G401 (cell line): ENCODE measurements around the gene HARS1. TPM values are rescaled to one million over a fixed set of nuclear protein-coding genes. Genes with fewer than 3 reads are reported as not detected.
"Not testable (repeated sequence)": the region's sequence is repeated elsewhere in the genome, so short reads cannot be mapped to it uniquely, and the experiment has no call there.

Experiments
- DNase-seq: peaks from one replicate; pipeline ENCODE4 v3.0.0-alpha.2; 2015; ENCODE audit warnings: low spot score
- in situ Hi-C: cut with HindIII; loops from 2 replicates; pipeline ENCODE4 v1.10.0; 2016; ENCODE audit warnings: low sequenced_read_pairs, mixed read lengths
- total RNA-seq: library from RNA; depleted of rRNA; stranded (reverse); fragments of >200 nt; shearing (Covaris generic); gene quantifications from 2 replicates; pipeline ENCODE4 v1.2.3, GENCODE V29; 2014; rRNA removed

The HARS1 gene
- total RNA-seq, 1 experiment from 2014 or later = 76.3 TPM

DNA sequence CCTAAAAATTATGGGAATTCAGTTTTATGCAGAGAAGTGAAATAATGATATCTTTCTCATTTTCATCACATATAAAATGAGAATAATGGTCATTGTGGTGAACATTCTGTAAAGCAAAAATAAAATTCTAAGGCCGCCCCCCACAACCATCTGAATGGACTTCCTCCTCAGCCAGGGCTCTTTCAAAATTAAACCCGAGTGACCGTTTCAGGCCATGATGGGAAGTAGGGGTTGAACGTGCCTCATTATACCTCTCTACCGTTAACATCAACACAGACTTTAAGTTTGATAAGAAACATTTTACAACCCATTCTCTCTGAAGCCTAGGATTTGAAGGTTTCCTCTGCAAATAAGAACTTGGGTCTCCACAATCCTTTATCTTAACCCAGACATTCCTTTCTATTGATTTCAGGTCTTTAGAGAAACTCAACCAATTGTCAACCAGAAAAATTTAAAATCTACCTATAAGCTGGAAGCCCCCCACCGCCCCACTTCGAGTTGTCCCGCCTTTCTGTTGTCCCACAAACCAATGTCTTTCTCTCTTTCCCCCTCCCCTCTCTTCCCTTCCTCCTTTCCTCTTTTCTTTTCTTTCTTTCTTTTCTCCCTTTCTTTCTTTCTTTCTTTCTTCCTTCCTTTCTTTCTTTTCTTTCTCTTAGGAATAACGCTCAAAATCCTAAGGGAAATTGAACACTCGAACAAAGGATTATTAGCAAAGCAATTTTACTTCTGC, 53.6 kb downstream of the HARS1 start:
- in situ Hi-C loops = no loop called here
- no peak for DNase-seq

DNA sequence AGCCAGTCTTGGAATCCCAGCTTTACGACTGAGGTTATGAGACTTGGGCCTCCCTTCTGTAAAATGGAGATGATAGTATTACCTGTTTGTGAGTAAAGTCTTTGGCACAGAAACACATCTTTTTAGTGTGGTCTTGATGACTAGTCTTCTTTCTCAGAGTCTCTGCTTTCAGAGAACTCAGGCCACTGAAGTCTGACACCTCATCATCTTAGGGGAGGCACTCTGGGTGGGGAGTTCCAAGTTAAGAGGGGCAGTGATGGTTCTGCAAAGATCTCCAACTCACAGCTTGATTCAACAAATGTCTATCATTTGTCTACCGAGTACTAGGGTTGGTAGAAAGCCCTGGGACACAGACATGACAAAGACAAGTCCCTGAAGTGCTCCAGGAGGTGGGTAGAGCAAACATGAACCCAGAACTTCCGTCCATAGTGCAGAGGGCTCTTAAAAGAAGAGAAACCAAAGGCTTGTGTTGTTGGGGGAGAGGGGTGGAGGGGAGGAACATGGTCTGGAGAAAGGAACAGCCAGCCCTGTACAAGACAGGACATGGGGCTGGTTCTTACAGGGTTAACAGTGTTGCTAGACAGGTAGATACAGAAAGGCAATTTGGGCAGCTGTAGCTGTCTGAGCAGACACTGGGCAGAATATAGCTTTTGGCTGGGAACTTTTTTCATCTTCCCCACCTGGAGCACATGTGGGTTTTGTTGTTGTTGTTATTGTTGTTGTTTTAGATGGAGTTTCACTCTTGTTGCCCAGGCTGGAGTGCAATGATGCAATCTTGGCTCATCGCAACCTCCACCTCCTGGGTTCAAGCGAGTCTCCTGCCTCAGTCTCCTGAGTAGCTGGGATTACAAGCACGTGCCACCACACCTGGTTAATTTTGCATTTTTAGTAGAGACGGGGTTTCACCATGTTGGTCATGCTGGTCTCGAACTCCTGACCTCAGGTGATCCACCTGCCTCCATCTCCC, 55.6 kb downstream of the HARS1 start:
- in situ Hi-C loops = no loop called here
- no peak for DNase-seq

DNA sequence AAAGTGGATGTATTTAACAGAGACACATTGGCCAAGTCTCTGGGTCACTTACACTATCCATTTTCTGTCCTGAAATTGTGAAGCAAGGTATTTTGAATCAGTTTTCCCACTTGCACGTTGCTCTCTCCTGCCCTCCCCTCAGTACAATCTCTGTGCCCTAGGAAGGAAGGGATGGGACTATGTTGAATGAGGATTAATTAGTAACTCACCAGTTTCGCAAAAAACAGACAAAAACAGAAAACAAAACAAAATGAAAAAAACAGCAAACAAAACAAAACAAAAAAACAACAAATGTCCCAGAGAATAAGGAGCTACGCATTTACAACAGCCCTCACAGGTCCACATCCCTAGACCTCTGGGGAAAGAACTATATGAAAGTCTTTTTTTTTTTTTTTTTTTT, 57.1 kb downstream of the HARS1 start:
- in situ Hi-C loops = no loop called here
- no peak for DNase-seq

DNA sequence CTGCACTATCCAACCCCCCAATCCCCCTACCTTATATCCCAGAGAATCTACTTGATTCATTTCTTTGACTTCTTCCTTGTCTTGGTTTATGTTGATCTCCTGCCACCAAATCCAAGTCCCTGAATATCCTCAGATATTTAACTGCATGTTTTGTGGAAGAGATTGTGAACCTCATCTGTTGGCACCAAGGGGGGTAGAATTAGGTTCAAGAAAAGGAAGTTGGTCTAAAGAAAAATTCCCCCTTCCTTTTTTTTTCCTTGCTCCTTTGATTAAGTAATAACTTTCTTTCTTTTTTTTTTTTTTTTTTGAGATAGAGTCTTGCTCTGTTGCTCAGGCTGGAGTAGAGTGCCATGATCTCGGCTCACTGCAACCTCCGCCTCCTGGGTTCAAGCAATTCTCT, 57.7 kb downstream of the HARS1 start:
- in situ Hi-C loops = no loop called here
- DNase-seq = no peak

DNA sequence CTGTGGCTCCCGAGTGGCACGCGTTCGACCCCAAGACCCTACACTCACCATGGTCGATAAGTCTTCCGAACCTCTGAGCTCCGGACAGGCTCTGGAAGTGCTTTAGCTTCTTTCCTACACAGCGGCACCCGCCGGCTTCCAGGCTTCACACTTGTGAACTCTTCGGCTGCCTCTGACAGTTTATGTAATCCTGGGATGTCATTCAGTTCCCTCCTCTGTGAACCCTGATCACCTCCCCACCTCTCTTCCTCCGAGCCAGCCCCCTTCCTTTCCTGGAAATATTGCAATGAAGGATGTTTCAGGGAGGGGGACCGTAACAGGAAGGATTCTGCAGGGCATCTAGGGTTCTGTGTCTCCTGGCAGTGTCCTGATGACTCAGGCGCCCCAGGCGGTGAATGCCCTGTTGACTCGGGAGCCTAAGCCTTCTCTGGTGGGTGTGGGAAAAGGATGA, 58.1 kb downstream of the HARS1 start, which contains the start of gene CD14:
Gene CD14 (minus strand): TSS at position 155 of the 451 bp plus-strand sequence. CDS start 104 bp downstream, at position 51.
- DNase-seq = peak; percentile 74
- in situ Hi-C loops = no loop called here

DNA sequence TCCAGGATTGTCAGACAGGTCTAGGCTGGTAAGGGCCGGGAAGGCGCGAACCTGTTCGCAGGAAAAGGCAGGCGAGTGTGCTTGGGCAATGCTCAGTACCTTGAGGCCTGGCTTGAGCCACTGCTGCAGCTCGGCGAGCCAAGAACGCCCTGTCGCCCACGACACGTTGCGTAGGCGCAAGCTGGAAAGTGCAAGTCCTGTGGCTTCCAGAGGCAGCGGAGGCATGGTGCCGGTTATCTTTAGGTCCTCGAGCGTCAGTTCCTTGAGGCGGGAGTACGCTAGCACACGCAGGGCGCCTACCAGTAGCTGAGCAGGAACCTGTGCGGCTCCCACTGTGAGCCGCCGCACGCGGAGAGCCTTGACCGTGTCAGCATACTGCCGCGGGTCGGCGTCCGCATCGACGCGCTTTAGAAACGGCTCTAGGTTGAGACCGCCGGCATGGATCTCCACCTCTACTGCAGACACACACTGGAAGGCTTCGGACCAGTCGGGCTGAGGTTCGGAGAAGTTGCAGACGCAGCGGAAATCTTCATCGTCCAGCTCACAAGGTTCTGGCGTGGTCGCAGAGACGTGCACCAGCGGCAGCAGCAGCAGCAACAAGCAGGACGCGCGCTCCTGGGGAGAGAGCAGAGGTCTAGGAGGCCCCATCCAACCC, 58.7 kb downstream of the HARS1 start:
- in situ Hi-C loops = no loop called here
- peak; percentile 85 for DNase-seq

DNA sequence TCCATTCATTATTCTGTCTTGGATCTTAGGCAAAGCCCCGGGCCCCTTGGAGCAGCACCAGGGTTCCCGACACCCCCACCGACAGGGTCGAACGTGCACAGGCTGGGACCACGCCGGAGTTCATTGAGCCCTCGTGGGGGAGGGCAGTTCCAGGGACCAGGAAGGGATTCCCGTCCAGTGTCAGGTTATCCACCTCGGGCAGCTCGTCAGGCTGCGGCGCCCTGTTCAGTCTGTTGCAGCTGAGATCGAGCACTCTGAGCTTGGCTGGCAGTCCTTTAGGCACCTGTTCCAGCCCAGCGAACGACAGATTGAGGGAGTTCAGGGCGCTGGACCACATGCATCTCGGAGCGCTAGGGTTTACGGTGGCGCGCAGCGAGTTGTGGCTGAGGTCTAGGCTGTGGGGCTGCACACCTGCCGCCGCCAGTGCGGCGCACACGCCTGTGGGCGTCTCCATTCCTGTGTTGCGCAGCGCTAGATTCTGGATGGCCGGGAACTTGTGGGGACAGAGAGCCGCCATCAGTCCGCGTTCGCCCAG, 59.3 kb downstream of the HARS1 start:
- peak; percentile 75 for DNase-seq
- in situ Hi-C loops = no loop called here

DNA sequence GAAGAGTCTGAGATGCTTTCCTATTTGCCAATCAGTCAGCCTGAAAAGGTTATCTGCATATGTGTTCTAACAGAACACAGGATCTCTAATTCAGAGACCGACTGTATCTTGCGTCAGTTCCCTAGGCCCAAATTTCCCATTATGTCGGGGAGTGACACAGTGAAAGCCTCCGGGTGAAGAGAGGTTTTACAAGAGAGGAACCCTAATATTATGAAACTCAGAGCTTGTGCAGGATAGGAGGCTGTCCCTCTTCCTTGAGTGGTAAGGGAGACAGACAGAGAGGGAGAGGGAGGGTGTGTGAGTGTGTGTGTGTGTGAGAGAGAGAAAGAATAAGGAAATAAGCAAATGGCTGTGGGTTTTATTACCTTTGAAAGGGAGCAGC, 60.1 kb downstream of the HARS1 start:
- in situ Hi-C loops = no loop called here
- DNase-seq = peak; percentile 52

DNA sequence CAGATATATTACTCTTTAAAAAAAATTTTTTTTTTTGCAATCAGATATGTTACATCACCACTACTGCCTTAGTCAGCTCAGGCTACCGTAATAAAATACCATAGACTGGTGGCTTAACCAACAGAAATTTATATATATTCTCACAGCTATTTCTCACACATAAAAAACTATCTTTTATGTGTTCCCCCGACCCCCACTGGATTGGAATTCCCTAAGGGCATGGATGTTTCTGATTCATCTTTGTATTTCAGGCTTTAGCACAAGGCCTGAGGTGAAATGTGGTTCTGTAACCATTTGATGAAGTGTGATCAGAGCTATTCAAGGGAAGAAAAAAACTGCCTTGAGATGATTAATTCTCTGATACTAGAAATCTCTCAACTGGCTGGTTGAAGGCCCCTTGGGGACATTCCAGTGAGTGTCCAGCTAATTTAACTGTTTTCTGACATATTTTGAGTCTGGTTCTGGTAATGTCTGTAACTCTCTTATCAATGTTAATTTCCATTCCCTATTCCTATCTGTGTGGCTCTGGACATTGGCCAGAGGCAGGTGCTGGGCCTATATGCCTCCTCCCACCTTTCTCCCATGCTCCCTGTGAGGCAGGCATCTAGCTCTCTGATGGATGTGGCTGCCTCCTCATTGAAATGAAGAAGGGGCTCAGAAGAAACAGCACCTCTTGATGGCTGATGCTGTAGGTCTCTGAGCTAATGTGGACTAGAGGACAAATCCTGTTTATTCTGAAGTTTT, 60.7 kb downstream of the HARS1 start:
- in situ Hi-C loops = no loop called here
- DNase-seq = peak; percentile 6

DNA sequence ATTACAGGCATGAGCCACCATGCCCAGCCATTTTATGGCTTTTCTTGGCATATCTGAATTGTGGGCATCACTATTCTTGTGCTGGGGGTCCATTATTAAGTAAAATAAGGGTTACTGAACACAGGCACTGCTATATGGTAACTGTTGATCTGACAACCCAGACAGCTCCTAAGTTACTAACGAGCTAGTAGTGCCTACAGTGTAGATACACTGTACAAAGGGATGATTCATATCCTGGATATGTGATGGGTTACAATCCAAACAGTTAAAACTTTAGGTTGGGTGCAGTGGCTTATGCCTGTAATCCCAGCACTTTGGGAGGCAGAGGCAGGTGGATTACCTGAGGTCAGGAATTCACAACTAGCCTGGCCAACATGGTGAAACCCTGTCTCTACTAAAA, 62.5 kb downstream of the HARS1 start:
- DNase-seq = no peak
- in situ Hi-C loops = no loop called here

DNA sequence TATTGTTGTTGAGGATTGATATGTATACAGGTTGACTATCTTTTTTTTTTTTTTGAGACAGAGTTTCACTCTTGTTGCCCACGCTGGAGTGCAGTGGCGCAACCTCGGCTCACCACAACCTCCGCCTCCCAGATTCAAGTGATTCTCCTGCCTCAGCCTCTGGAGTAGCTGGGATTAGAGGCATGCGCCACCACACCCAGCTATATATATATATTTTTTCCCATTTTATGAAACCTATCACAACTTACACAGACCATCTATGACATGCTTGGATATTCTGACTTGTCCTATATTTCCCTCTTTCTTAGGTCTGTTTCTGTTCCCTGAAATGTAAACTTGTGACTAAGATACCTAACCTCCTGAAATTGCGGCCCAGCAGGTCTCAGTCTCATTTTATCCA, 63.2 kb downstream of the HARS1 start:
- DNase-seq = no peak
- in situ Hi-C loops = no loop called here

DNA sequence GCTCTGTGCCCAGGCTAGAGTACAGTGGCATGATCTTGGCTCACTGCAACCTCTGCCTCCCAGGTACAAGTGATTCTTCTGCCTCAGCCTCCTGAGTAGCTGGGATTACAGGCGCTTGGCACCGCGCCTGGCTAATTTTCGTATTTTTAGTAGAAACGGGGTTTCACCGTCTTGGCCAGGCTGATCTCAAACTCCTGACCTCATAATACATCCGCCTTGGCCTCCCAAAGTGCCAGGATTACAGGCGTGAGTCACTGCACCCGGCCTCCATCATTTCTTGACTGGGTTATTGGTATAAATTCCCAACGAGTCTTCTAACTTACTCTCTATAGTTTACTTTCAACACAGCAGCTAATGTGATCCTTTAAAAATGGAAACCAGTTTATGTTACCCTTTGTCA, 66.3 kb downstream of the HARS1 start:
- in situ Hi-C loops, DNase-seq: not testable (repeated sequence)

Other genes with a start within 250 kb of the HARS1 start
- gene EIF4EBP3, start 143.7 kb downstream of the HARS1 start, total RNA-seq = 1.3 TPM in 1 of 2 replicates, not detected in the other
- gene SRA1, start 133.9 kb downstream of the HARS1 start, total RNA-seq = 50.9 and 53.8 TPM in 2 replicates
- gene APBB3, start 126.8 kb downstream of the HARS1 start, total RNA-seq = 11.6 and 27.4 TPM in 2 replicates
- 24.4 and 44.6 TPM in 2 replicates for gene SLC35A4, start 126.5 kb downstream of the HARS1 start, total RNA-seq
- gene CD14, start 58.2 kb downstream of the HARS1 start, total RNA-seq = not detected in 2 replicates
- gene TMCO6, start 51.9 kb downstream of the HARS1 start, total RNA-seq = 11.0 and 35.3 TPM in 2 replicates
- 75.7 and 84.8 TPM in 2 replicates for gene NDUFA2, start 43.7 kb downstream of the HARS1 start, total RNA-seq
- 20.7 and 34.3 TPM in 2 replicates for gene IK, start 43.5 kb downstream of the HARS1 start, total RNA-seq
- gene WDR55, start 26.5 kb downstream of the HARS1 start, total RNA-seq = 19.3 and 27.2 TPM in 2 replicates
- not detected in 2 replicates for gene DND1, start 17.8 kb downstream of the HARS1 start, total RNA-seq
- 20.9 and 30.0 TPM in 2 replicates for gene HARS2, start 85 bp upstream of the HARS1 start, total RNA-seq
- gene ZMAT2, start 9.1 kb upstream of the HARS1 start, total RNA-seq = 34.1 and 43.1 TPM in 2 replicates
- gene PCDHA1, start 94.8 kb upstream of the HARS1 start, total RNA-seq = 0.03 TPM in 1 of 2 replicates, not detected in the other
- gene PCDHA2, start 103.5 kb upstream of the HARS1 start, total RNA-seq = not detected in 2 replicates
- not detected in 2 replicates for gene PCDHA3, start 109.7 kb upstream of the HARS1 start, total RNA-seq
- 4.2 and 5.4 TPM in 2 replicates for gene PCDHA4, start 115.7 kb upstream of the HARS1 start, total RNA-seq
- gene PCDHA5, start 130.2 kb upstream of the HARS1 start, total RNA-seq = under 0.01 and 0.31 TPM in 2 replicates
- gene PCDHA6, start 136.6 kb upstream of the HARS1 start, total RNA-seq = not detected in 2 replicates
- gene PCDHA7, start 142.9 kb upstream of the HARS1 start, total RNA-seq = 0.43 TPM in 1 of 2 replicates, not detected in the other
- gene PCDHA8, start 149.8 kb upstream of the HARS1 start, total RNA-seq = 0.03 TPM in 1 of 2 replicates, not detected in the other
- not detected in 2 replicates for gene PCDHA9, start 157.0 kb upstream of the HARS1 start, total RNA-seq
- under 0.01 and 0.06 TPM in 2 replicates for gene PCDHA10, start 164.5 kb upstream of the HARS1 start, total RNA-seq
- gene PCDHA11, start 177.6 kb upstream of the HARS1 start, total RNA-seq = 6.6 and 7.1 TPM in 2 replicates
- 3.0 and 8.2 TPM in 2 replicates for gene PCDHA12, start 183.9 kb upstream of the HARS1 start, total RNA-seq
- gene PCDHA13, start 190.8 kb upstream of the HARS1 start, total RNA-seq = 0.54 and 0.86 TPM in 2 replicates
- 6.5 and 9.5 TPM in 2 replicates for gene PCDHAC1, start 234.9 kb upstream of the HARS1 start, total RNA-seq